GM21576 (cell line): ENCODE measurements around the gene HSPD1.

ENCODE experiments used
- ATAC-seq: cut with Tn5 transposase; IDR thresholded peaks from one replicate; pipeline ENCODE4 v1.9.1; 2021; ENCODE audit warnings: mild to moderate bottlenecking, moderate library complexity; ENCODE audit not compliant: unreplicated experiment

The HSPD1 gene

DNA sequence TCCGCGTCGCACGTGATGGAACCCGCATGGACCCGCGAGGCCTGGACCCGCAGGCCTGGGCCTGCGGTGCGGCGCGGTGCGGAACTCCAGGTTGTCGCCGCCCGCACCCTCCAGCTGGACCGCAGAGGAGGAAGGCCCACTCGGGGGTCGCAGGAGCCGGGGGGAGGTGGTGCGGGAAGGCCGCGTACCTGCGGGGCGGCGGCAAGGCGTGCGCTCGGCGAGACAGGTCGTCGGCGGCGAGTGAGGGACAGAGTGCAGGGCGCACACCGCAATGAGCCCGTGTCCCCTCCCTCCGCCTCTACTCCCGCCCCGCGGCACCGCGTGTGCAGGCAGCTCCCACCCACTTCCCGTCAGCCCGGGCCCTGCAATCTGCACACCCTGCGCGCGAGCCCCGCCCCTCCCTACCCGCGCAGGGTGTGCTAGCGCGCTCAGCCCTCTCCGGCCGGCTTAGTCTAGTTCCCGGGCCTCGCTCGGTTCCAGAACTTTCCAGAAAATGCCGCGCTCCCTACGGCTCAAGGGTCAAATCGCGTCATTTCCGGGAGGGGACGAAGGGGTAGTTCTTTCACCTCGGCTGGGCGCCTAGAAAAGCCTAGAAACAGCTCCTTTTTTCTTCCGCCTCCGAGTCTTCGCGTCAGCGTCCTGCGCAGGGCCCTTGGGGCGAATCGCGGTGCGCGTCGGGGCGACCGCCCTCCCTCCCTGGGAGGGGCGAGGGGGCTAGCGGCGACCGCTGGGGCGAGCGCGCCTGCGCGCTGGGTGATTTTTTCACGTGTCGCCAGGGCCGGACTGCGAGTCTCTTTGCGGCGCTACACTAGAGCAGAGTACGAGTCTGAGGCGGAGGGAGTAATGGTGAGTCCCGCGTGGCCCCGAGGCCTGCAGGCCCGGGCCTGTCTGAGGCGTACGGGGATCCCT lies at the start of gene HSPD1, which contains the start of gene HSPE1:
Gene HSPD1, minus strand, starts transcription at position 247 of the 909 bp plus-strand sequence. CDS start 992 bp downstream, outside the sequence.
Gene HSPE1, plus strand, starts transcription at position 786 of the 909 bp plus-strand sequence. Its CDS starts 58 bp downstream, at position 844.
- ATAC-seq, result peak; percentile 75

- ATAC-seq, result no peak
These were observed 48.9 kb upstream of the HSPD1 start for GRCh38 chr2:197548582-197548981.

DNA sequence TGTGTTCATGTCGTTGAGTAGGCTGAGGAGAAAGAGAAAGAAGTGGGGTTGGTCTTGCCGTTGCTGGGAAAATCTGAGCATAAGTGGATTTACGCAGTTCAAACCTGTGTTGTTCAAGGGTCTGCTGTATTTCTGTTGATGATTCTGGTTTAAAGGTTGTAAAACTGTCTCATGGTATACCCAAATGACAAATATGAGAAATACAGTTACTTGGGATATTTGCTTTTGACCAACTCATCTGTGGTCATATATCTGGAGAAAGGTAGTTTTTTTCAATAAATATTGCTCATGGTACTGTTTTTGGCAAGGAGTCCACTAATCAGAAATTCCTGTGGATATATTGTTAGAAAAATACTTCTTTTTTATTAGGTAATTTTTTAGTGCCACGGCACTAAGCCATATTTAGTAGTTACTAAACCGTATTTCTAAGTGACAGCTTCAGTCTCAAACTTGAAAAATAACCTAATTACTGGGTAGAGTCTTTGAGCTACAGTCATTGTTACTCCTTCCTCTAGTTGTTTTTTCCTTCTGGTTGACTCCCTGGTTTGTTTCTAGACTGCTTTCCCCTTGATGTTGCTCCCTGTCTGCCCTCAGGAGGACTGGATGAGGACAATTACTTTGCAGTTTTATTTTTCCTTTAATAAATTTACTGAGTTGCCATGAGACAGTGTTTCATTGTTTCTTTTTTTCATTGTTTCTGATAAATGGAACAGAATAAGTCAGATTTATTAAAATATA lies 47.7 kb upstream of the HSPD1 start:
- no peak for ATAC-seq

- no peak for ATAC-seq
These were observed 43.6 kb upstream of the HSPD1 start for GRCh38 chr2:197543206-197543605.

- ATAC-seq, result no peak
These were observed 40.1 kb upstream of the HSPD1 start for GRCh38 chr2:197539734-197540133.

GRCh38 chr2:197538412-197538811 lies 38.8 kb upstream of the HSPD1 start:
- ATAC-seq, result no peak

DNA sequence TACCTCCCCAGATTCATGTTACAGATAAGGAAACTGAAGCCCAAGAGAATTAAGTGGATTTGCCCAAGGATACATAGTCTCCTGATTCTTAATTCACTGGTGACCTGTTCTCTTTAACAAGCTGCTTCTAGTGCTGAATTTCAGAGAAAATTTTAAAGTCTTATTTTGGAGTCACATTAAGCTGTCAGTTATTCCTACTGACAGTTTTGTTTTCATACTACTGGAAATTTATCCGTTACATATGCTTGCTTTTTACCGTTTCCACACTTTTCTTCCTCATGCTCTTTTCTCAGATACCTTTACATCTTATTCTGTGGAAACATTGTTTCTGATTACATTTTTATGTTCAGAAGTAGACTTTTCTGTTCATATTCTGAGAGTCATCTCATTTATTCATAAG lies 17.5 kb upstream of the HSPD1 start:
- ATAC-seq, result no peak

DNA sequence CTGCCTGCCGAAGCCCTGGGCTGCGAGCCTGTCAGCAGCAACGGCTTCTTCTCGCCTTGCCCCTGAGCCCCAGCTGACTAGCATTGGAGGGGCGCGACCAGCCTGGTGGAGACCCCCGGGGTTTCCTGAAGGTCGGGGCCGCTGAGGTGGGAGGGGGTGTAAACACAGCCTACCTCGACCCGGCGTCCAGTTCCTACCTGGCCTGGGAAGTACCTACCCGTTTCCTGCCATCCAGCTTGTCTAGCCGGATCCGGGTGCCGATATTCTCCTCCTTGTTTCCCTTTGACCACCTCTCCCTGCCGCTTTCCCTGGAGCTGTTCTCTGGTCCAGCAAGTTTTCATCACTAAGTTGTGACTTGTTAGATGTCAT lies 16.7 kb upstream of the HSPD1 start:
- peak; percentile 17 for ATAC-seq

- peak; percentile 92 for ATAC-seq
These were observed 16.2 kb upstream of the HSPD1 start, which contains the start of gene MOB4 for GRCh38 chr2:197515739-197516392. Gene MOB4 (plus strand): TSS chr2:197516066. CDS start chr2:197516087, 21 bp downstream.

- ATAC-seq, result peak; percentile 12
These were observed 15.7 kb upstream of the HSPD1 start for GRCh38 chr2:197515315-197515738.

DNA sequence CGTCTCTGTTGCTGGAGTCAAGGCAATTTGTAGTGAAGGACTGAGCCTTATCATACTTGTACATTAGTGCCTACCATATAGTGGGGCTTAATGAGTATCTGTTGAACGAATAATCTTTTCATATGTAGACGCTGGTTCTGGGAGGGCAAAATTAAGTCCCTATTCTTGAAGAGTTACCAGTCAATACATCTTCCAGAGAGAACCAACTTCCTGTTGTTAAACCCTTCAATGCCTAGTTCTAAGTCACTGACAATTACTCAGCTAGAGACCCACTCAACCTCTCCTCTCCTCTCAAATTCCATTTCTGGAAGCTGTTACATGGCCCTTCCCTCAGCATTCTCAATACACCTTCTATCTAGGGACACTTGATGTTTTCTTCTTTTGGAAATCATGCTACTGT lies 15.1 kb upstream of the HSPD1 start:
- no peak for ATAC-seq

DNA sequence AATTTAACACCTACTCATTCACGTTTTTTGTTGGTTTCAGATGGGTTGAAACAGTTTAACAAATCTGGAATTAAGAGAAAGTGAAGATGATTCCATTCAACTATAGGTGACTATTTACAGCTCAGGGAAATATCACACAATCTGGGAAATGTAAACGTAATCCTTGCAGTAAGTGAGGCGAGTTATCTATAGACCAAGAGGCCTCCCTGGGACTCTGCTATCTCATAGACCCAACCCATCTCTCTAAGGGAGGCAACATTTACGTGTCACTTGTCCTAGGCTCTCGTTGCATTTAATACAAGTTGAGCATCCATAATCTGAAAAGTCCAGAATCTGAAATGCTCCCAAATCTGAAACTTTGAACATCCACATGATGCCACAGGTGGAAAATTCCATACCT lies 14.3 kb upstream of the HSPD1 start:
- ATAC-seq, result no peak

GRCh38 chr2:197506658-197507057 lies 7.0 kb upstream of the HSPD1 start:
- ATAC-seq, result no peak

DNA sequence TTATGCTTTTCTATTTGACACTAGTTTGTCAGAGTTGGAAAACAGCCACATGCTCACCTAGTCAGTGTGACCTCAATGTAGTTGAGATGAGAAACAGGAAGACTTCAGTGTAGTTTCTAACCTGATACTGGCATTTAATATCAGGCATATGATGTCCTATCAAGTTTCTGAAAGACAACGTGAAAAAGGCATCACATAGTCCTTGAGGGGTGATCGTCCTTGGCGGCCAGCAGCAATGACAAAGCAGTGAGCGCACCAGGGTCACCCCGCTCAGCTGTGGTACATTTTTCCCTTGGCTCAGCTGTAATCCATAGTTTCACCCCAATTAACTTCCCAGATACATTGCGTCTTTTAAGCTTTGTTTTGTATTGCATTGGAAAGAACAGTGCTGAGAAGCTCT lies 4.9 kb upstream of the HSPD1 start:
- ATAC-seq, result no peak

- no peak for ATAC-seq
These were observed 4.4 kb upstream of the HSPD1 start for GRCh38 chr2:197504000-197504399.

GRCh38 chr2:197502685-197503084 lies 3.0 kb upstream of the HSPD1 start:
- no peak for ATAC-seq

DNA sequence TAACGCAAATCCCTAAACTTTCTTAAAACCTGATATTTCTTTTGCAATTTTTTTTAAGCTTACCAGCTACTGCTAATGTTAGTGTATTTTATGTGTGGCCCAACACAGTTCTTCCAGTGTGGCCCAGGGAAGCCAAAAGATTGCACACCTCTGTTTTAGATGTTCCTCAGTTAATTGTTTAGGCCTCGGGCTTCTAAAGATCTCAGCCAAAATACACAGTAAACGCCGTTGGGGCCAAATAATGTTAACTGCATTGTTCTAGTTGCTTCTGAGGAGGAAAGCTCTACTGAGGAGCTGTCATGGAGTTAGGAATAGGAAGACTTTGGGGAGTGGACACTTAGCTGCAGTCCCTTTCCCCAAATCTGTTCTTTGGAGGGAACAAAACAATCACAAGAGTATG lies 2.6 kb upstream of the HSPD1 start:
- no peak for ATAC-seq

DNA sequence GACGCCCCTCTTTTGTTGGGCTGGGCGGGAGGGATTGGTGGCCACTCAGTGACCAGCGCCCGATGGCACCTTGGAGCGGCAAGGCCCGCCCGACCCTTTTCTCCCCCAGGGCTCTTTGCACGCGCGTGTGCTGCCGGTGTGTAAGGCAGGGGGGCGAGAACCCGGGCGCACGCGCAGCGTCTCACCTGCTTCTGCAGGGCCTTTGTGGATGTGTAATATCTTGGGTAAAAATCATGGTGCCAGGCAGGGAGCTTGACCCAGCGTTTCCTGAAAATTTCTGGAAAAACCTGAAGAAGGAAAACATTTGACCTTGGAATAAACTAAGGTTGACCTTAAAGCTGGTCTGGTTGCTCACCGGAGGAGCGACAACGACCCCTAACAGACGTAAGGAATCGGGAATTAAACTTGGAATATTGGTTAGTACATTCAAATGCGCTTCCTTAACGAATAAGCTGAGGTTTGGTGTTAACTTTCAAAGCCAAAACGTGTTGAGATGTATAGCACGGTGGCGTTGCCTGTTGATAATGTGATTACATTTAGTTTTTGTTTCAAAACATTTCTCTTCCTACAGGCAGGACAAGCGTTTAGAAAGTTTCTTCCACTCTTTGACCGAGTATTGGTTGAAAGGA lies 977 bp upstream of the HSPD1 start:
- peak; percentile 1 for ATAC-seq

DNA sequence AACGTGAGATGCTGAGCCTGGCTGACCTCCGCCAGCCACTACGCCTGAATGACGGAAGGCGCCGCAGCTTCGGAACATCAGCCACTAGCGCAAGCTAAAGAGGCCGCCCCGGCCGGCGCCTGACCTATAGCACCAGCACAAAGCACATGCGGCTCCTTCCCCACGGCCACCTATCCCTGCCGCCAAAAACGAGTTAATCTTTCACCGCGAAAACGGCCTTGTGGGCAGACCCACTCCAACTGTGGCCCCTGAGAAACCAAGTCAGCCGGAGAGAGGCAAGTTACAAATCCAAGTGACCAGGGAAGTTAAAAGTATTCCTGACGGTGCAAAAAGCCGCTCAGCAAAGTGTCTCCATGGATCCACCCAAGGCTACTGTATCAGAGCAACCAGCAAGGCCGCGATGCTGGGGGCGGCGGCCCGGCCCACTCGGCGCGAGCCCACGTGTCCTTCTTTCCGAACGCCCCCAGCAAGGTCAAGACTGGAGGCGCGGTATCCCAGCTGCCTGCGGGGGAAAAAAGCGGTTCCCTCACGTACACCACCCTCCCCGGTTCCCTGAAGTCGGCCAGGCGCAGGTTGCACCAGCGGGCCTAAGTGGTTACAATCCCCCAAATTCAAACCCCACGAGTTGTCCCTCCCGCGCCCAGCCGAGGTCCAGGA lies 575 bp downstream of the HSPD1 start:
- peak; percentile 24 for ATAC-seq

- ATAC-seq, result no peak
These were observed 1.3 kb downstream of the HSPD1 start for GRCh38 chr2:197498235-197498936.
